Activated naive CD8-positive, alpha-beta T cell treated with anti-CD3 and anti-CD28 coated beads, Interleukin-2, amount 50 U/mL, for 24 hours (primary cell): Measurements from ENCODE around the gene SMG6.
"Not testable (repeated sequence)": the region's sequence is repeated elsewhere in the genome, so short reads cannot be mapped to it uniquely, and the experiment has no call there.

Source experiments
- ATAC-seq: fragments of 150-1000 bp; cut with Tn5 transposase; one replicate; pipeline ENCODE4 v1.10.0; 2021
- DNase-seq: peaks from one replicate; pipeline ENCODE4 v3.0.0; 2021
- H3K27ac Mint-ChIP-seq: one replicate; pipeline ENCODE4 v1.8.0; 2021; ENCODE audit warnings: mild to moderate bottlenecking, mixed read lengths
- H3K27me3 Mint-ChIP-seq: one replicate; pipeline ENCODE4 v1.8.0; 2021; ENCODE audit warnings: mixed read lengths
- H3K36me3 Mint-ChIP-seq: one replicate; pipeline ENCODE4 v1.8.0; 2021; ENCODE audit warnings: low read depth, mixed read lengths
- H3K4me1 Mint-ChIP-seq: one replicate; pipeline ENCODE4 v1.8.0; 2021; ENCODE audit warnings: mixed read lengths
- H3K4me3 Mint-ChIP-seq: one replicate; pipeline ENCODE4 v1.8.0; 2021; ENCODE audit warnings: mild to moderate bottlenecking, moderate library complexity, mixed read lengths
- H3K9me3 Mint-ChIP-seq: one replicate; pipeline ENCODE4 v1.8.0; 2021; ENCODE audit warnings: mixed read lengths

SMG6 gene

GRCh38 chr17:2323629-2324314, 20.2 kb upstream of the SMG6 start:
- no peak for DNase-seq
- H3K27ac Mint-ChIP-seq: no peak overlapping the region
- no peaks in the 10 kb centered on the region for H3K9me3 Mint-ChIP-seq
- ATAC-seq: no peak
- no peak overlapping the region for H3K4me3 Mint-ChIP-seq
- peaks cover 3% of the 10 kb centered on the region for H3K4me1 Mint-ChIP-seq
- H3K36me3 Mint-ChIP-seq: peaks cover 55% of the 10 kb centered on the region
- no peaks in the 10 kb centered on the region for H3K27me3 Mint-ChIP-seq

DNA sequence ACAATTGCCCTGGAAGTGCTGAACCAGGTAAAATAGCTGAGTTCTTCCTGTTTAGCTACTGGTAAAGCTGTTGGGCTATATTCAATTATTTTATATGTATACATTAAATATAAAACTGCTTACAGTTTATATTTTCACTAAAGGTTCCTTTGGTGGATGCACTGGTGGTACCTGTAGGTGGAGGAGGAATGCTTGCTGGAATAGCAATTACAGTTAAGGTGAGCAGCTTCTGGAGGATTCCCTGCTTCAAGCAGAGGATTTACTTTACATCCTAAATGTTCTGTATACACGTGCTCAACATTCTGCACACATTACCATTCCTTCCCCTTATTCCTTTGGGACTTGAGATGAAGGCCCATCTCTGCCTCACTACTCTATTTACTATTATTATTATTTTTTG, 17.8 kb upstream of the SMG6 start:
- ATAC-seq (no peak), DNase-seq (no peak)
- no peaks in the 10 kb centered on the region for H3K27me3 Mint-ChIP-seq
- H3K9me3 Mint-ChIP-seq: no peaks in the 10 kb centered on the region
- peaks cover 44% of the 10 kb centered on the region for H3K36me3 Mint-ChIP-seq
- H3K27ac Mint-ChIP-seq: no peak overlapping the region
- no peaks in the 10 kb centered on the region for H3K4me1 Mint-ChIP-seq
- H3K4me3 Mint-ChIP-seq: no peak overlapping the region

- Mint-ChIP-seq H3K9me3 (no peaks in the 10 kb centered on the region), H3K27ac (no peak overlapping the region), H3K36me3 (peaks cover 27% of the 10 kb centered on the region), H3K27me3 (no peaks in the 10 kb centered on the region), H3K4me1 (no peaks in the 10 kb centered on the region), H3K4me3 (no peak overlapping the region)
- ATAC-seq: no peak
- no peak for DNase-seq
Observed at GRCh38 chr17:2319051-2319450, 15.5 kb upstream of the SMG6 start.

DNA sequence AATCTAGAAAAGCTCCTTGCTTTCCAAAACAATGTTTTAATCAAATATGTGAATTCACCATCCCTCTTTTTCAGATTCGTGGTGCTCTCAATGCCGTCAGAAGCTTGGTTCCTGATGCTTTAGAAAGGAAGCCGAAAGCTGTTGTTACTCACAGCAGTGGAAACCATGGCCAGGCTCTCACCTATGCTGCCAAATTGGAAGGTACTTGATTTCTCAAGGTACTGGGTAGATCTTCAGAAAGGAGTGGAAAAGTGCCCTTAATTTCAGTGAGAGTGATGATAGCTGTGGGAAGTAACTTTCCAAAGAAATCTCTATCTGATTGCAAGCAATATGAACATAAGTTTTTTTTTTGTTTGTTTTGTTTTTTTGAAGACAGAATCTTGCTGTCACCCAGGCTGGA, 14.2 kb upstream of the SMG6 start:
- Mint-ChIP-seq H3K4me3 (no peak overlapping the region), H3K9me3 (no peaks in the 10 kb centered on the region), H3K36me3 (peaks cover 14% of the 10 kb centered on the region), H3K27ac (no peak overlapping the region), H3K27me3 (no peaks in the 10 kb centered on the region), H3K4me1 (no peaks in the 10 kb centered on the region)
- DNase-seq (no peak), ATAC-seq (no peak)

DNA sequence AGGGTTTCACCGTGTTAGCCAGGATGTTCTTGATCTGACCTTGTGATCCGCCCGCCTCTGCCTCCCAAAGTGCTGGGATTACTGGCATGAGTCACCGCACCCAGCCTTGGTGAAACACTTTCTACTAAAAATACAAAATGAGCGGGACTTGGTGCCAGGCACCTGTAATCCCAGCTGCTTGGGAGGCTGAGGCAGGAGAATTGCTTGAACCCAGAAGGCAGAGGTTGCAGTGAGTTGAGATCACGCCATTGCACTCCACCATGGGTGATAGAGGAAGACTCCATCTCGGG, 13.3 kb upstream of the SMG6 start:
- not testable (repeated sequence) for H3K36me3 Mint-ChIP-seq, H3K27ac Mint-ChIP-seq, DNase-seq, ATAC-seq, H3K4me3 Mint-ChIP-seq, H3K4me1 Mint-ChIP-seq, H3K27me3 Mint-ChIP-seq, H3K9me3 Mint-ChIP-seq

- no peak for ATAC-seq
- Mint-ChIP-seq H3K4me1 (no peaks in the 10 kb centered on the region), H3K4me3 (no peak overlapping the region), H3K27me3 (no peaks in the 10 kb centered on the region), H3K36me3 (no peaks in the 10 kb centered on the region), H3K9me3 (no peaks in the 10 kb centered on the region), H3K27ac (no peak overlapping the region)
- no peak for DNase-seq
Observed at GRCh38 chr17:2312736-2313135, 9.2 kb upstream of the SMG6 start.

DNA sequence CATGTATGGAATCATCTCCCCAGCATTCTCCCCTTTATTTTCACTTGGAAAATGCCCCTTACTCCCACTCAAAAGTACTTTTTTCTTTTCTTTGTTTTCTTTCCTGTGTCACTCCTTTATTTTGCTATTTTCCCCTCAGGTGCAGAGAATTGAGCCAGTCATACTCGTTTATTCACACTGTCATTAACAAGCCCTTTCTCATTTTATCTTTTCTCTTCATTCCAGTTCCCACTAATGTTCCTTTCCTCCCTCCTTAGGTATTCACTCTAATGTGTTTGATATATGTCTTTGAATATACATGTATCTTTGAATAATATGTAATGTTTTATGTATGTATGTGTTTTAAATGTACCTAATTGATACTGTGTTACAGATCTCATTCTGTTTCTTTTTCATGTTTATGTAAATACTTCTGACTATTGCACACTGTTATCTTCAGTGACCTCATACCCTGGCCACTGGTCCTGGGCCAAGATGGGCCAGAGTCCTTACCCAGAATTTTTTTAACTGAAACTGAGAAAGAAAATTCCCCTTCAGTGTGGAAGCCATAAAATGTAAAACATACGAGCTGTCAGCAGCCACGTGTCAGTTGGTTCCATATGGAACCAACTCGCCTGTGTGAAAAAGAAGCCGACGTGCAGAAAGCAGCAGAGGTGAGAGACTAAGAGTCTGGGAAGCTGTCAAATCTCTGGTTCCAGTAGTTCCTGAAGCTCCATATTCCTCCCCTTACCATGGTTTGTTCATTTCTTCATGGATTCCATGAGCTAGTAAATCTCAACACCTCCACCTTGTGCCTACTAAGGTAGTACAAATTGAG, 6.0 kb upstream of the SMG6 start:
- ATAC-seq: no peak
- H3K36me3 Mint-ChIP-seq: peaks cover 8% of the 10 kb centered on the region
- no peak overlapping the region for H3K27ac Mint-ChIP-seq
- no peak overlapping the region for H3K4me3 Mint-ChIP-seq
- no peak for DNase-seq
- H3K4me1 Mint-ChIP-seq: peaks cover 15% of the 10 kb centered on the region
- peaks cover 1% of the 10 kb centered on the region for H3K27me3 Mint-ChIP-seq
- no peaks in the 10 kb centered on the region for H3K9me3 Mint-ChIP-seq

- Mint-ChIP-seq H3K36me3 (peaks cover 16% of the 10 kb centered on the region), H3K27ac (peak overlapping the region; percentile 76), H3K27me3 (peaks cover 1% of the 10 kb centered on the region), H3K4me3 (peak overlapping the region; percentile 88), H3K9me3 (no peaks in the 10 kb centered on the region), H3K4me1 (peaks cover 40% of the 10 kb centered on the region)
- ATAC-seq (no peak), DNase-seq (no peak)
Observed at GRCh38 chr17:2304931-2305330, 1.3 kb upstream of the SMG6 start.

GRCh38 chr17:2302778-2303203, 794 bp downstream of the SMG6 start:
- Mint-ChIP-seq H3K4me3 (peak overlapping the region; percentile 88), H3K9me3 (no peaks in the 10 kb centered on the region), H3K36me3 (peaks cover 21% of the 10 kb centered on the region), H3K4me1 (peaks cover 41% of the 10 kb centered on the region), H3K27me3 (peaks cover 1% of the 10 kb centered on the region), H3K27ac (peak overlapping the region; percentile 73)
- no peak for ATAC-seq
- no peak for DNase-seq

- H3K4me1 Mint-ChIP-seq: peaks cover 46% of the 10 kb centered on the region
- H3K36me3 Mint-ChIP-seq: peaks cover 37% of the 10 kb centered on the region
- no peak for DNase-seq
- no peaks in the 10 kb centered on the region for H3K9me3 Mint-ChIP-seq
- no peak overlapping the region for H3K4me3 Mint-ChIP-seq
- no peak for ATAC-seq
- no peaks in the 10 kb centered on the region for H3K27me3 Mint-ChIP-seq
- no peak overlapping the region for H3K27ac Mint-ChIP-seq
Observed at GRCh38 chr17:2299756-2300155, 3.8 kb downstream of the SMG6 start.

- Mint-ChIP-seq H3K4me3 (no peak overlapping the region), H3K36me3 (peaks cover 40% of the 10 kb centered on the region), H3K9me3 (no peaks in the 10 kb centered on the region), H3K27me3 (no peaks in the 10 kb centered on the region), H3K27ac (no peak overlapping the region), H3K4me1 (peaks cover 44% of the 10 kb centered on the region)
- DNase-seq (no peak), ATAC-seq (no peak)
Observed at GRCh38 chr17:2299136-2299535, 4.4 kb downstream of the SMG6 start.

DNA sequence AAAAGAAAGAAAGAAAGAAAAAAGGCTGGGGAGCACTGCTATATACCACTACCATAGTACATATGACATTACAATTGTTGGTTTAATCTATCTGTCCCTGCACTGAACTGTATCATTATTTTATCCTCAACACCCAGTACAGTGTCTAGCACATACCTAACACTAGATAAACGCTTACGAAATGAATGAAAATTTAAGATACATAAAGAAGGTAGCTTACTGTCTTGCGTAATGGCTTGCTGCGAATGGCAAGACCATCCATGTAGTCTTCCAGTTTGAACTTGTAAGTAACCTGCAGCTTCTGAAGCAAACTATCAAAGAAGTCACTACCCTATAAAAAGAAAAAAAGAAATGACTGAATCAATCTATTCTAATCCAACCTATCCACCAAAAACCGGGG, 6.6 kb downstream of the SMG6 start:
- H3K9me3 Mint-ChIP-seq: no peaks in the 10 kb centered on the region
- no peaks in the 10 kb centered on the region for H3K27me3 Mint-ChIP-seq
- no peak overlapping the region for H3K4me3 Mint-ChIP-seq
- DNase-seq (no peak), ATAC-seq (no peak)
- H3K4me1 Mint-ChIP-seq: peaks cover 35% of the 10 kb centered on the region
- H3K36me3 Mint-ChIP-seq: peaks cover 47% of the 10 kb centered on the region
- no peak overlapping the region for H3K27ac Mint-ChIP-seq

GRCh38 chr17:2295575-2295974, 8.0 kb downstream of the SMG6 start:
- no peaks in the 10 kb centered on the region for H3K9me3 Mint-ChIP-seq
- peak; percentile 95 for ATAC-seq
- peak overlapping the region; percentile 40 for H3K27ac Mint-ChIP-seq

GRCh38 chr17:2292100-2292499, 11.5 kb downstream of the SMG6 start:
- DNase-seq: no peak

More at GRCh38 chr17:2295575-2295974, 8.0 kb downstream of the SMG6 start:
- no peak overlapping the region for H3K4me3 Mint-ChIP-seq
- peaks cover 22% of the 10 kb centered on the region for H3K4me1 Mint-ChIP-seq
- H3K27me3 Mint-ChIP-seq: no peaks in the 10 kb centered on the region
- H3K36me3 Mint-ChIP-seq: peaks cover 54% of the 10 kb centered on the region
- no peak for DNase-seq

DNA sequence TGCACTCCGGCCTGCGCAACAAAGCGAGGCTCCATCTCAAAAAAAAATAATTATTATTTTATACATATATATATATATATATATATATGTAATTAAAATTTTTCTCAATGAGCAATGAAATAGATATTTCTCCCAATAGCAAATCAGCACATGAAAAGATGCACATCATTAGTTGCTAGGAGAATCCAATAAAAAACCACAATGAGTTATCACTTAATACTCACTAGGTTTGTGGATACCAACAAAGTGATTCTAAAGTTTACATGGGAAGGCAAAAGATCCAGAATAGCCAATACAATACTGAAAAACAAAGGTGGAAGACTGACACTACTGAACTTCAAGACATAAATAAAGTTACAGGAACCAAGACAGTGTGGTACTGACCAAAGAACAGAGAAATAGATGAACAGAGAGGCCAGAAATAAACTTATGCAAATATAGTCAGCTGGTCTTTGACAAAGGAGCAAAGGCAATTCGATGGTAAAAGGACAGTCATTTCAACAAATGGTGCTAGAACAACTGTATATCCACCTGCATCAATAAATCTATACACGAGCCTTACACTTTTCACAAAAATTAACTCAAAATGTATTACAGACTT, 13.6 kb downstream of the SMG6 start:
- ATAC-seq: no peak
- Mint-ChIP-seq H3K9me3 (no peaks in the 10 kb centered on the region), H3K4me3 (no peak overlapping the region), H3K27me3 (no peaks in the 10 kb centered on the region), H3K4me1 (peaks cover 4% of the 10 kb centered on the region), H3K36me3 (peaks cover 37% of the 10 kb centered on the region), H3K27ac (no peak overlapping the region)
- no peak for DNase-seq

More at GRCh38 chr17:2292100-2292499, 11.5 kb downstream of the SMG6 start:
- no peaks in the 10 kb centered on the region for H3K27me3 Mint-ChIP-seq
- H3K36me3 Mint-ChIP-seq: peaks cover 50% of the 10 kb centered on the region
- H3K9me3 Mint-ChIP-seq: no peaks in the 10 kb centered on the region
- H3K4me1 Mint-ChIP-seq: peaks cover 14% of the 10 kb centered on the region
- ATAC-seq: no peak
- H3K4me3 Mint-ChIP-seq: no peak overlapping the region
- peak overlapping the region; percentile 1 for H3K27ac Mint-ChIP-seq
